ENCODE measurements around the gene KCTD1. TPM values are rescaled to one million over a fixed set of nuclear protein-coding genes. Genes with fewer than 3 reads are reported as not detected.

The KCTD1 gene
- total RNA-seq, 1 experiment from 2014 or later = 20.5 TPM

GRCh38 chr18:26454192-26454591 is 94.2 kb downstream of the KCTD1 start:
- TF ChIP-seq CTCF (conservative IDR thresholded peaks at IDR 0.05) (no peak), EZH2 (IDR thresholded peaks at IDR 0.05; ENCODE audit: low read depth) (no peak)
- intact Hi-C loops (cut with micrococcal nuclease; ENCODE audit: unreplicated experiment) = no loop called here
- DNase-seq = no peak
- Histone ChIP-seq H2AFZ (no peak overlapping the region), H3K9me2 (ENCODE audit: insufficient read depth) (no peaks in the 10 kb centered on the region), H3K27ac (no peak overlapping the region), H3K4me3 (no peak overlapping the region), H3K36me3 (ENCODE audit: low read depth) (0 out of 2 replicates have a peak, but pooled peaks cover 4% of the 10 kb centered on the region), H3K9me3 (ENCODE audit: insufficient read depth, low read depth) (no peaks in the 10 kb centered on the region), H3F3A (ENCODE audit: insufficient read depth, low read depth) (no peaks in the 10 kb centered on the region), H3K4me1 (replicated peaks; ENCODE audit: insufficient read depth) (no peaks in the 10 kb centered on the region; the same call in 1 of the 2 replicates), H4K20me1 (ENCODE audit: insufficient read depth) (no peaks in the 10 kb centered on the region), H3K4me2 (no peak overlapping the region), H3K27me3 (ENCODE audit: insufficient read depth, low read depth) (no peaks in the 10 kb centered on the region), H3K79me2 (ENCODE audit: low read depth) (no peaks in the 10 kb centered on the region)
- CTCF ChIA-PET = no interaction called here
- POLR2A ChIA-PET (ENCODE audit: unreplicated experiment) = no interaction called here
- BruUV-seq (replicated peaks) = no TSS peak

GRCh38 chr18:26453386-26453901 is 94.9 kb downstream of the KCTD1 start:
- no peak for DNase-seq
- no peaks in the 10 kb centered on the region for H3K9me3 ChIP-seq (ENCODE audit: insufficient read depth, low read depth)
- POLR2A ChIA-PET (ENCODE audit: unreplicated experiment) = no interaction called here
- no TSS peak for BruUV-seq (replicated peaks)
- no peak overlapping the region for H2AFZ ChIP-seq
- no peaks in the 10 kb centered on the region for H4K20me1 ChIP-seq (ENCODE audit: insufficient read depth)
- H3K9me2 ChIP-seq (ENCODE audit: insufficient read depth) = no peaks in the 10 kb centered on the region
- no peak overlapping the region for H3K27ac ChIP-seq
- H3K4me2 ChIP-seq = no peak overlapping the region
- intact Hi-C loops (cut with micrococcal nuclease; ENCODE audit: unreplicated experiment) = no loop called here
- H3K79me2 ChIP-seq (ENCODE audit: low read depth) = no peaks in the 10 kb centered on the region
- H3K27me3 ChIP-seq (ENCODE audit: insufficient read depth, low read depth) = no peaks in the 10 kb centered on the region
- H3K4me1 ChIP-seq (replicated peaks; ENCODE audit: insufficient read depth) = no peaks in the 10 kb centered on the region; the same call in 1 of the 2 replicates
- 0 out of 2 replicates have a peak, but pooled peaks cover 4% of the 10 kb centered on the region for H3K36me3 ChIP-seq (ENCODE audit: low read depth)
- TF ChIP-seq EZH2 (IDR thresholded peaks at IDR 0.05; ENCODE audit: low read depth) (no peak), CTCF (conservative IDR thresholded peaks at IDR 0.05) (no peak)
- CTCF ChIA-PET = no interaction called here
- no peaks in the 10 kb centered on the region for H3F3A ChIP-seq (ENCODE audit: insufficient read depth, low read depth)
- no peak overlapping the region for H3K4me3 ChIP-seq

- Histone ChIP-seq H3K9me3 (ENCODE audit: insufficient read depth, low read depth) (no peaks in the 10 kb centered on the region), H3K27me3 (ENCODE audit: insufficient read depth, low read depth) (no peaks in the 10 kb centered on the region), H3F3A (ENCODE audit: insufficient read depth, low read depth) (no peaks in the 10 kb centered on the region), H3K79me2 (ENCODE audit: low read depth) (no peaks in the 10 kb centered on the region), H3K36me3 (ENCODE audit: low read depth) (no peaks in the 10 kb centered on the region), H4K20me1 (ENCODE audit: insufficient read depth) (no peaks in the 10 kb centered on the region), H3K4me3 (no peak overlapping the region), H3K4me1 (replicated peaks; ENCODE audit: insufficient read depth) (no peaks in the 10 kb centered on the region), H3K27ac (no peak overlapping the region), H3K4me2 (no peak overlapping the region), H3K9me2 (ENCODE audit: insufficient read depth) (no peaks in the 10 kb centered on the region), H2AFZ (no peak overlapping the region)
- ChIA-PET POLR2A (ENCODE audit: unreplicated experiment) (no interaction called here), CTCF (no interaction called here)
- intact Hi-C loops (cut with micrococcal nuclease; ENCODE audit: unreplicated experiment) = no loop called here
- no peak for DNase-seq
- no peak for TF ChIP-seq CTCF (conservative IDR thresholded peaks at IDR 0.05)
- no peak for TF ChIP-seq EZH2 (IDR thresholded peaks at IDR 0.05; ENCODE audit: low read depth)
- BruUV-seq (replicated peaks) = no TSS peak
Observed at GRCh38 chr18:26450989-26451682, 97.2 kb downstream of the KCTD1 start.

All from PC-9 (cell line).